Activated CD8-positive, alpha-beta memory T cell treated with anti-CD3 and anti-CD28 coated beads, Interleukin-2, amount 50 U/mL, for 1 hour (primary cell): Measurements from ENCODE around the gene VSIG1.

Experiments
- DNase-seq: peaks from one replicate; pipeline ENCODE4 v3.0.0-alpha.2; 2020; ENCODE audit errors: extremely low read depth

VSIG1 gene

GRCh38 chrX:108064613-108065012 is 19.7 kb downstream of the VSIG1 start:
- no peak for DNase-seq

DNA sequence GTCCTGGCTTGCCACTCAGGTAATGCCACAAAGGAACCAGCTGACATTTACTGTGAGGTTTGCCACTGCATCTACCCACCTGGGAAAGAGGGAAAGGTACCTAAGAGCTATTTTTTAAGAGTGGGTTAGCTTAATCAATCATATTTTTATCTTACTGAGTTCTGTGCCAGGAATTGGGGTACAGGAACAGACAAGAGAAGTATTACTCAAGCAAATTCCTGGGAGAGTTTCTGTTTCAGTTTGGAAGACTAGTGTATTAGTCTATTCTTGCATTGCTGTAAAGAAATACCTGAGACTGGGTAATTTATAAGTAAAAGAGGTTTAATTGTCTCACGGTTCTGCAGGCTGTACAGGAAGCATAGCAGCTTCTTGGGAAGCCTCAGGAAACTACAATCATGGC is 23.3 kb downstream of the VSIG1 start:
- DNase-seq: no peak

GRCh38 chrX:108070891-108071290 is 26.0 kb downstream of the VSIG1 start:
- no peak for DNase-seq

GRCh38 chrX:108071578-108071977 is 26.7 kb downstream of the VSIG1 start:
- DNase-seq: no peak

DNA sequence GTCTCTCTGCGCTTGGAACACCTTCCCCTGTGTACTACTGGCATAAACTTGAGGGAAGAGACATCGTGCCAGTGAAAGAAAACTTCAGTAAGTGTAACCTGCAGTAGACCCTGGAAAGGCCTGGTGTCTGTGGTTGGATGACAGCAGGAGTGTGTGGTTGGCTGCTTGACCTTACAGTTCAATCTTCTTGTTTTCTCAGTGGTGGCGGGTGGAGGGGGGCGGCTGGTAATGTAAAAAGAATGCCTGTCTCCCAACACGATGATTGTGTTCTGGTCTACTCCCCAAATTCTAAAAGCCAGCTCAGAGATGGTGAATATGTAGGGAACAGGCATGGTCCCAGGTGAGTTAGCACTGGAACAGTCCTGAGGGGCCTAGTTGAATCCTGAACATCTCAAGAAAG is 27.9 kb downstream of the VSIG1 start:
- no peak for DNase-seq

DNA sequence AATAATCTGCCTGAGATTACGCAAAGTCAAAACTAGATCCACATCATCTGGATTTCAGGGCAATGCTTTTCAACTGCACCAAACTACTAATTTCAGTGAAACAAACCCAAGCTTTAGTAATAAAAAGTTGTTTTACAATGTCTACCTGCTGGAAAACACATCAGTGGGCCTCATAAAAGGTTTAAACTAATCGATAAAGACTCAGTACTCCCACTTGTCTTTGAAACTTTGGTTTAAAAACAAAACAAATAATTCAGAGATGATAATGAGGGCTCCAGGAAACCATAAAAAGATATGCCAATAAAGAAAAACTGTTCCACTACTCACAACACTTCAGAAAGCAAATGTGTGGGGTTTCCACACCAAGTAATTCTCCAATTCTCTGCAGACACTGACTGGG is 36.2 kb downstream of the VSIG1 start:
- DNase-seq: no peak

DNA sequence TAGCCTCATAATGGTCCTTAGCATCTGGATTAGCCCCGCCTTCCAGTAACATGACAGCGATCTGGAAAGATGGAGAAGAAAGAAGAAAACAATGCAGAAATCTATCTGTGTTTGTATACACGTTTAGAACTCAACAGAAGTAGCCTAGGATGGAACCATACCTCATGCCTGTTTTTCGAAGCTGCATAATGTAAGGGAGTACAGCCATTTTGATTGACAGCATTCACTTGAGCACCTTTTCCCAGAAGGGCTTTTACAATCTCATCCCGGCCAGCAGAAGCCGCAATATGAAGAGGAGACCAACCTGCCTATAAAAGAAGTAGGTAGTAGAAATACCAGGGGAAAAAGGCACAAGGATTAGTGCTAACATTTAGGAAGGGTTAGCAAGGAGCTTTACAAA is 42.9 kb downstream of the VSIG1 start:
- no peak for DNase-seq

- DNase-seq: no peak
Measured at GRCh38 chrX:108088511-108088910, 43.6 kb downstream of the VSIG1 start.

- DNase-seq: no peak
Measured at GRCh38 chrX:108090491-108091263, 45.8 kb downstream of the VSIG1 start.

- DNase-seq: peak; percentile 66
Measured at GRCh38 chrX:108091264-108091877, 46.5 kb downstream of the VSIG1 start, which contains the start of the genes ATG4A and PSMD10. Gene ATG4A, plus strand, starts transcription at chrX:108091778. Its CDS starts 49 bp downstream, at chrX:108091827. Gene PSMD10, minus strand, starts transcription at chrX:108091542. Its CDS starts 22 bp downstream, at chrX:108091520.

DNA sequence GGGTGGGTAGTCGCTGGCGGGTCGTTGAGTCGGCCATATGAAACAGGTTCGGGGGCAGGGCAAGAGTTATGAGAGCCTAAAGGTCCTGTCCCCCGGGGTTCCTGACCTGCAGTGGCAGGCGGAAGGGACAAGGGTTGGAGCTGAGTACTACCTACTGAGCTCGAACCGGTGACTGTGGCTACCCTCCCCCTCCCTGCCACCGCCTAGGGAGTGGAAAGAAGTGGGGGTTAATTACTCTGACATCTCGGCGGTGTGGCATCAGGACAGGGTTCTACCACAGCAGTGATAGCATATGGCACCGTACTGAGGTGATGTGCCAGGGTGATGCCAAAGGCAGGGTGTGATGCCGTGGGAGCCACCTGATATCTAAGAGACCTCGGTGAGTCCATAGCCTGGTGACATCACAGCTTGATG is 47.0 kb downstream of the VSIG1 start:
- DNase-seq: peak; percentile 4

DNA sequence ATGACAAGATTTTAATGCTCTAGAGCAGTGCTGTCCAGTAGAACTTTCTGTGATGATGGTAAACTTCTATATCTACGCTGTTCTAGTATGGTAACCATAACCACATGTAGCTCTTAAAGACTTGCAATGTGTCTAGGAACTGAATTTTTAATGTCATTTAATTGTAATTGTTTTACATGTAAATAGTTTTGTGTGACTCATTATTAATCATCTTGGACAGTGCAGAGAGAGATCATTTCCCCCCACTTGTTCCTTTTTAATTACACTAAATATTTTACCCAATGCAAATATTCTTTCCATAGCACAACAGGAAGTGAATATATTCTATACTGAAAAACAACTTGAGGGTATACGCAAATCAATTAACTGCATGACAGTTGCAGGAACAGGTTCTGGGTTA is 52.5 kb downstream of the VSIG1 start:
- no peak for DNase-seq

GRCh38 chrX:108105473-108105872 is 60.6 kb downstream of the VSIG1 start:
- no peak for DNase-seq

DNA sequence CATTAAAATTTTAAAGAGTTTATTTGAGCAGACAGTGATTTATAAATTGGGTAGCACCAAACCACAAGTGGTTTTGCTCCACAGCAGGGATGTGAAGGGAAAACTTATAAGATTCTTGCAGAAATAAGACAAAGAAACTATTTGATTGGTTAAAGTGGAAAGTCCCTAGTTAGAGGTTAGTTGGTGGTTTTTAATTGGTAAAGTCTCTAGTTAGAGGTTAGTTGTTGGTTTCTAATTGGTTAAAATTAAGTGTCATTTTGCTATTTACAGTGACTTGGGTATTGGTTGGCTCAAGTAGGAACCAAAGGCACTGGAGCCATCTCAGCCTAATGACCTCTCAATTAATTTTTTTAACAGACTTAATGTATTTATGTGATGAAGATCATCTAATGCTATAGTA is 69.7 kb downstream of the VSIG1 start:
- DNase-seq: no peak

DNA sequence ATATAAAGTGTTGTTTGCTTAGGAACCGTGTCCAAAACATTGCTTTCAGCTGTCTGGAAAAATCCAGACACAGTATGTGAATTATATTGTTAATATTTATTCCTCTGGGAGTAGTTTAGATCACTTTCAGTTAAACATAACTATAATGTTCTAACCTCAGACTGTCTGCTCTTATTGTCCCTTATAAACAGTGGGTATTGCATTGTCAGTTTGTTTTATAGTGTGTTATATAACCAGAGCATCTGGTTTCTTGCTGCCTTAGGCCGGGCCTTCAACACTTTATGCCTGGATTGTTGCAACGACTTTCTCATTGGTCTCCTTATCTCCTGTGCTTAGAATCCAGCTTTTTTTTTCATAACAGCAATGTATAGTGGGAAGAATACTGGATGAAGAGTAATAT is 73.1 kb downstream of the VSIG1 start:
- DNase-seq: no peak

GRCh38 chrX:108121291-108121690 is 76.4 kb downstream of the VSIG1 start:
- DNase-seq: no peak

DNA sequence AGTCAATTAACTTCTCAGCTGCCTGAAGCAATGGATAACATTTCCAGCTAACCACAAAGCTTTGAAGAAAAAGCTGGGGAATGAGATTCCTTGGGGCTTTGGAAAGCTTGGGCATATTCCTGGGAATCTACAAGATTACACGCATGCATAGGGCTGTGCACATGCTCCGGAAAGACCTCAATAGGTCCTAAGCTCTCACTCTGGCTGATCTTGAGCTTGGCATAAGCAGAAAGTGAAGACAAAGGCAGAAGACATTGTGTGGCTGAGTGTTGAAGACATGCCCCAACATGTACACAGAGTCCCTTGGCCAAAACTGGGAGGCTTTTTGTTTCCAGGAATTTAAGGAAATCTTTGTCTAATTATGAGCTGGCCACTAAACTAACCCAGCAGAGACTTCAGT is 77.9 kb downstream of the VSIG1 start:
- DNase-seq: no peak

- DNase-seq: no peak
Measured at GRCh38 chrX:108123591-108124366, 78.9 kb downstream of the VSIG1 start.

GRCh38 chrX:108126661-108127060 is 81.8 kb downstream of the VSIG1 start:
- no peak for DNase-seq

GRCh38 chrX:108127152-108127551 is 82.3 kb downstream of the VSIG1 start:
- DNase-seq: no peak
